ENCODE measurements around the gene SLC9A9. TPM values are rescaled to one million over a fixed set of nuclear protein-coding genes. Genes with fewer than 3 reads are reported as not detected.

Gene SLC9A9
- total RNA-seq, 4 donors from 2014 or later: 12.8 to 63.8 (median 33.3) TPM

- H3K9me3 ChIP-seq: no peaks in the 10 kb centered on the region
- H3K27ac ChIP-seq: peak overlapping the region in 1 of 2 donors; percentile 24
- H3K27me3 ChIP-seq: no peaks in the 10 kb centered on the region
- intact Hi-C loops (cut with DNase I; ENCODE audit: low total_unique reads): no loop called here
- no peak for DNase-seq
- no peaks in the 10 kb centered on the region for H3K4me1 ChIP-seq
- H3K36me3 ChIP-seq: no peaks in the 10 kb centered on the region
- TF ChIP-seq CTCF (IDR thresholded peaks at IDR 0.05) (no peak), POLR2A (IDR thresholded peaks at IDR 0.05) (no peak)
- no peak overlapping the region for H3K4me3 ChIP-seq
Observed at GRCh38 chr3:143586576-143586975, 261.7 kb downstream of the SLC9A9 start.

- Histone ChIP-seq H3K4me1 (no peaks in the 10 kb centered on the region), H3K27ac (peak overlapping the region in 1 of 2 donors; percentile 24), H3K36me3 (no peaks in the 10 kb centered on the region), H3K9me3 (no peaks in the 10 kb centered on the region), H3K4me3 (no peak overlapping the region), H3K27me3 (no peaks in the 10 kb centered on the region)
- no peak for DNase-seq
- TF ChIP-seq CTCF (IDR thresholded peaks at IDR 0.05) (no peak), POLR2A (IDR thresholded peaks at IDR 0.05) (no peak)
- intact Hi-C loops (cut with DNase I; ENCODE audit: low total_unique reads): no loop called here
Observed at GRCh38 chr3:143585720-143586456, 262.4 kb downstream of the SLC9A9 start.

- intact Hi-C loops (cut with DNase I; ENCODE audit: low total_unique reads): no loop called here
- no peak overlapping the region for H3K27ac ChIP-seq
- no peak for DNase-seq
Observed at GRCh38 chr3:143584474-143584873, 263.8 kb downstream of the SLC9A9 start.

GRCh38 chr3:143581972-143582722, 266.1 kb downstream of the SLC9A9 start:
- no peaks in the 10 kb centered on the region for H3K36me3 ChIP-seq
- intact Hi-C loops (cut with DNase I; ENCODE audit: low total_unique reads): no loop called here
- H3K4me1 ChIP-seq: no peaks in the 10 kb centered on the region
- no peaks in the 10 kb centered on the region for H3K27me3 ChIP-seq
- H3K9me3 ChIP-seq: no peaks in the 10 kb centered on the region
- no peak for TF ChIP-seq CTCF (IDR thresholded peaks at IDR 0.05)
- no peak for TF ChIP-seq POLR2A (IDR thresholded peaks at IDR 0.05)
- no peak for DNase-seq
- no peak overlapping the region for H3K27ac ChIP-seq
- no peak overlapping the region for H3K4me3 ChIP-seq

More at GRCh38 chr3:143584474-143584873, 263.8 kb downstream of the SLC9A9 start:
- Histone ChIP-seq H3K4me3 (no peak overlapping the region), H3K4me1 (no peaks in the 10 kb centered on the region), H3K27me3 (no peaks in the 10 kb centered on the region), H3K9me3 (no peaks in the 10 kb centered on the region), H3K36me3 (no peaks in the 10 kb centered on the region)
- TF ChIP-seq CTCF (IDR thresholded peaks at IDR 0.05): no peak
- TF ChIP-seq POLR2A (IDR thresholded peaks at IDR 0.05): no peak

GRCh38 chr3:143578810-143579435, 269.3 kb downstream of the SLC9A9 start:
- TF ChIP-seq POLR2A (IDR thresholded peaks at IDR 0.05) (no peak), CTCF (IDR thresholded peaks at IDR 0.05) (no peak)
- intact Hi-C loops (cut with DNase I; ENCODE audit: low total_unique reads): no loop called here
- Histone ChIP-seq H3K27ac (no peak overlapping the region), H3K4me3 (no peak overlapping the region), H3K4me1 (no peaks in the 10 kb centered on the region), H3K27me3 (no peaks in the 10 kb centered on the region), H3K9me3 (no peaks in the 10 kb centered on the region), H3K36me3 (no peaks in the 10 kb centered on the region)
- DNase-seq: no peak

Data from uterus (tissue), 4 donors.